Lower leg skin (tissue), 4 donors: Measurements from ENCODE around the gene ABCA3. TPM values are rescaled to one million over a fixed set of nuclear protein-coding genes. Genes with fewer than 3 reads are reported as not detected.
"Not testable (repeated sequence)": the region's sequence is repeated elsewhere in the genome, so short reads cannot be mapped to it uniquely, and the experiment has no call there.

Experiments used
- DNase-seq, 2 donors: peaks; one replicate each; pipeline ENCODE4 v3.0.0-alpha.2; 2019; ENCODE audit warnings: low spot score in 2 of 2
- H3K4me3 ChIP-seq: fragments of 200-600 bp; sonication (generic); 2 replicates; pipeline ENCODE4 v1.5.1; 2017; ENCODE audit warnings: mild to moderate bottlenecking, low read depth; ENCODE audit not compliant: poor library complexity, severe bottlenecking
- CTCF ChIP-seq, 3 donors: fragments of 450-650 bp; IDR thresholded peaks; one replicate each; pipeline ENCODE4 v1.5.1; 2016; ENCODE audit warnings: antibody characterized with exemption in 3 of 3, mild to moderate bottlenecking in 3 of 3, moderate library complexity in 2 of 3
- POLR2A ChIP-seq, 2 donors: fragments of 450-650 bp; IDR thresholded peaks; one replicate each; pipeline ENCODE4 v1.6.1; 2016 to 2017; ENCODE audit warnings: antibody characterized with exemption in 2 of 2, mild to moderate bottlenecking in 1 of 2, moderate library complexity in 1 of 2
- WGBS, 2 donors: methylation state at CpG; one replicate each; pipeline ENCODE4 v1.1.5; 2018; 5-methylcytosine and 5-hydroxymethylcytosine counted together
- intact Hi-C: fragments of 100-400 bp; cut with DNase I; formaldehyde crosslinking; loops from one replicate; pipeline ENCODE4 v1.15.0; 2023; ENCODE audit warnings: low total_unique reads
- total RNA-seq, 4 donors: library from RNA; depleted of rRNA; stranded (reverse); fragments of >200 nt; gene quantifications; one replicate each; pipeline ENCODE4 v1.1.0, GENCODE V29; 2016

The ABCA3 gene
- total RNA-seq, 4 donors from 2014 or later, result 5.4 to 10.3 (median 9.5) TPM

DNA sequence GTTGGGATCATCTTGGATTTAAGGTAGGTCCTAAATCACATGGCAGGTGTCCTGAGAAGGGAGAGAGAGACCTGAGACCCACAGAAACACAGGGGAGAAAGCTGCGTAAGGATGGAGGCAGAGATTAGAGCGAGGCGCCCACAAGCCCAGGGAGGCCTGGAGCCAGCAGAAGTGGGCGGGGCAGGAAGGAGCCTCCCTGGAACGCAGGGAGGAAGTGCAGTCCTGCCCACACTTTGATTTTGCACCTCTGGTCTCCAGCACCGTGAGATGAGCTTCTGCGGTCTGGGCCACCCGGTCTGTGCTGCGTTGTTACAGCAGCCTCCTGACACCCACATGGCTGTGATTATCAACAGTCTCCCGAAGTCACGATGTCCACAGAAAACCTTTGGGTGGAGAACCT, 97.9 kb downstream of the ABCA3 start:
- WGBS, 2 donors, result 66 to 73% methylated on average over 11 of the region's 11 CpGs
- DNase-seq, result no peak
- TF ChIP-seq POLR2A (IDR thresholded peaks at IDR 0.05), result no peak
- H3K4me3 ChIP-seq, result no peak overlapping the region
- intact Hi-C loops, result no loop called here

DNA sequence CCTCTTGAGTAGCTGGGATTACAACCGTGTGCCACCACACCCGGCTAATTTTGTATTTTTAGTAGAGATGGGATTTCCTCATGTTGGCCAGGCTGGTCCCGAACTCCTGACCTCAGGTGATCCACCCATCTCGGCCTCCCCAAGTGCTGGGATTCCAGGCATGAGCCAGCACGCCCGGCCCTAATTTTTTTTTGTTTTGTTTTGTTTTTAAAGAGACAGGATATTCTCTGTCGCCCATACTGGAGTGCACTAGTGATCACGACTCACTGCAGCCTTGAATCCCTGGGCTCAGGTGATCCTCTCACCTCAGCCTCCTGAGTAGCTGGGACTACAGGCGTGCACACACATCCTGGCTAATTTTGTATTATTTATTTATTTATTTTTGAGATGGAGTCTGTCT, 100.2 kb downstream of the ABCA3 start:
- WGBS, 2 donors, result 65 to 69% methylated on average over 9 of the region's 9 CpGs
- intact Hi-C loops, DNase-seq, H3K4me3 ChIP-seq: not testable (repeated sequence)

- WGBS, 2 donors, result 61 to 72% methylated on average over 14 to 15 of the region's 15 CpGs
- no peak for DNase-seq
- TF ChIP-seq POLR2A (IDR thresholded peaks at IDR 0.05), result no peak
- TF ChIP-seq CTCF (IDR thresholded peaks at IDR 0.05), result no peak
- intact Hi-C loops, result loop anchor here (10.0 kb wide), 1 partner anchor 266 kb away; no protein-coding TSS in a partner anchor
- H3K4me3 ChIP-seq, result no peak overlapping the region
Measured at GRCh38 chr16:2238838-2239675, 101.5 kb downstream of the ABCA3 start.

DNA sequence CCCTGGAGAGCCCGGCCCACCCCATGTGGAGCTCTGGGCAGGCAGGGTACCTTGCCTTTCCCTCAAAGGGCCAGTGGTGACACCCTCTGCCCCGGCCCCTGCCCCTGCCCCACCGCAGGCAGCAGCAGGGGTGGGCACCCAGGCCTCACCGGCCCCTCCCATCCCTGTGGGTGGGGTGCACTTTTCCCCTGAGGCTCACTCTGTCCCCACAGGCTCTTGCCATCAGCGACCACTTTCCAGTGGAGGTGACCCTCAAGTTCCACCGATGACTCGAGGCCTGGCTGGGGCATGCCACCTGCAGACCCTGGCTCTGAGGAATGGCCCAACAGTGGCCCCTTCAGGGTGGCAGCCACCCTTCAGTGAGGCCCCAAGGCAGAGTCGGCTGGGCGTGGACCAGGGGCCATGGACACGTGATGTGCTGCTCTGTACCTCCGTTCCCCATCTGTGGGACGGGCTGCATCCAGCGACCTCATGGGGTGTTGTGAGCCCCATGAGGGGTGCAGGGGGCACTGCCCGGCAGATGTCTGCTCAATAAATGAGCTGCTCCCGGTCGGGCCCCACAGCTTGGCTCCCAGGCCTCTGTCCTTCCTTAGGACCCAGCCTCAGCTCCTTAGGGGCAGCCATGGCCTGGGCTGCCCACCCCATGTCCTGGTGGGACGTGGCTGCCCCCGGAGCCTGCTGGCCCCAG, 102.2 kb downstream of the ABCA3 start:
- no peak for DNase-seq
- TF ChIP-seq CTCF (IDR thresholded peaks at IDR 0.05) (no peak), POLR2A (IDR thresholded peaks at IDR 0.05) (no peak)

DNA sequence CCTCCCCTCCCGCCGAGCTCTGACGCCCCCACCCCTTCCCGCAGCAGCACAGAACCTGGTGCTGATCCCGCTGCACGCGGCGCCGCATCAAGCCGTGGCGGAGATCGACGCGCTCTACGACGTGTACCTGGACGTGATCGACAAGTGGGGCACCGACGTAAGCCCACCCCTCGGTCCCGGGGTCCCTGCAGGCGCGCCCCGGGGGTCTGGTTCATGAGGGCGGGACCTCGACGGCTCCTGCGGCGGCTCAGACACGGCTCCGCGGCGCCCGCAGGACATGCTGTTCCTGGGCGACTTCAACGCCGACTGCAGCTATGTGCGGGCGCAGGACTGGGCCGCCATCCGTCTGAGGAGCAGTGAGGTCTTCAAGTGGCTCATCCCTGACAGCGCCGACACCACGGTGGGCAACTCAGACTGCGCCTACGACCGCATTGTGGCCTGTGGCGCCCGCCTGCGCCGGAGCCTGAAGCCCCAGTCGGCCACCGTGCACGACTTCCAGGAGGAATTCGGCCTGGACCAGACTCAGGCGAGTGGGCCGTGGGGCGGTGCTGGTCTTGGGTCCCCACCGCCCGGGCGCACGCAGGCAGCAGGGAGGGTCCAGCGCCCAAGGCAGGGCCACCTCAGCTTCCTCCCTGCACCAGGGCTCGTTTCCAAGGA, 102.9 kb downstream of the ABCA3 start:
- intact Hi-C loops, result loop anchor here (10.0 kb wide), 1 partner anchor 267 kb away; no protein-coding TSS in a partner anchor
- no peak overlapping the region for H3K4me3 ChIP-seq
- no peak for TF ChIP-seq CTCF (IDR thresholded peaks at IDR 0.05)
- TF ChIP-seq POLR2A (IDR thresholded peaks at IDR 0.05), result no peak
- no peak for DNase-seq
- WGBS, 2 donors, result 11 to 30% methylated on average over 19 to 33 of the region's 65 CpGs

More for the DNA sequence above, 102.2 kb downstream of the ABCA3 start:
- 46 to 55% methylated on average over 5 to 11 of the region's 18 CpGs for WGBS, 2 donors
- H3K4me3 ChIP-seq, result no peak overlapping the region
- intact Hi-C loops, result loop anchor here (10.0 kb wide), 1 partner anchor 267 kb away; no protein-coding TSS in a partner anchor

DNA sequence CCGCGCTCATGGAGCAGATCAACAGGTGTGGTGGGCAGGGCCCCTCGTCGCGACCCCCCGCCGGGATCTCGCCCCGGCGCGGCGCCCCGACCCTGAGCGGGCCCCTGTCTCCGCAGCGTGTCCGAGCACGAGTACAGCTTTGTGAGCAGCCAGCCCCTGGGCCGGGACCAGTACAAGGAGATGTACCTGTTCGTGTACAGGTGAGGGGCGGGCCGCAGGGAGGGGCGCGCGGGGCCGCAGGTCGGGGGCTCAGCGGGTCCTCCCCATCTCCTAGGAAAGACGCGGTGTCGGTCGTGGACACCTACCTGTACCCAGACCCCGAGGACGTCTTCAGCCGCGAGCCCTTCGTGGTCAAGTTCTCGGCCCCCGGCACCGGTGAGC, 103.4 kb downstream of the ABCA3 start:
- TF ChIP-seq POLR2A (IDR thresholded peaks at IDR 0.05) (no peak), CTCF (IDR thresholded peaks at IDR 0.05) (no peak)
- no peak for DNase-seq
- intact Hi-C loops, result loop anchor here (10.0 kb wide), 1 partner anchor 268 kb away; no protein-coding TSS in a partner anchor
- H3K4me3 ChIP-seq, result no peak overlapping the region
- 0% methylated on average over 1 to 6 of the region's 40 CpGs for WGBS, 2 donors
